HG02981 (cell line): ENCODE results near the gene GAGE12D.
"Not testable (repeated sequence)": the region's sequence is repeated elsewhere in the genome, so short reads cannot be mapped to it uniquely, and the experiment has no call there.

Source experiments
- ATAC-seq: cut with Tn5 transposase; IDR thresholded peaks from one replicate; pipeline ENCODE4 v1.9.1; 2021; ENCODE audit warnings: mild to moderate bottlenecking, moderate library complexity; ENCODE audit not compliant: unreplicated experiment

GAGE12D gene, protein sequence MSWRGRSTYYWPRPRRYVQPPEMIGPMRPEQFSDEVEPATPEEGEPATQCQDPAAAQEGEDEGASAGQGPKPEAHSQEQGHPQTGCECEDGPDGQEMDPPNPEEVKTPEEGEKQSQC

GRCh38 chrX:49541433-49541832 is at the start of gene GAGE12D:
Gene GAGE12D (plus strand): TSS chrX:49541733. CDS start chrX:49542888, 1,155 bp downstream.
- ATAC-seq, result not testable (repeated sequence)

DNA sequence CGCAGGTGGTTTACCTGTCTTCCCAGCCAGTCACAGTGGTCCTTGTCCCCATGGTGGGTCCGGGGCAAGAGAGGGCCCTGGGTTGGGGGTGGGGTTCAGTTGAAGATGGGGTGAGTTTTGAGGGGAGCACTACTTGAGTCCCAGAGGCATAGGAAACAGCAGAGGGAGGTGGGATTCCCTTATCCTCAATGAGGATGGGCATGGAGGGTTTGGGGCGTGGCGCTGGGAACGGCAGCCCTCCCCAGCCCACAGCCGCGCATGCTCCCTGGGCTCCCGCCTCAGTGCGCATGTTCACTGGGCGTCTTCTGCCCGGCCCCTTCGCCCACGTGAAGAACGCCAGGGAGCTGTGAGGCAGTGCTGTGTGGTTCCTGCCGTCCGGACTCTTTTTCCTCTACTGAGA is 9.7 kb upstream of the GAGE12D start, which contains the start of gene GAGE12C:
GAGE12C (plus strand) TSS at position 301 of the 400 bp plus-strand sequence. CDS start 1,155 bp downstream, outside the sequence.
- not testable (repeated sequence) for ATAC-seq

- ATAC-seq, result not testable (repeated sequence)
Measured at GRCh38 chrX:49550989-49551388, 9.5 kb downstream of the GAGE12D start, which contains the start of gene GAGE12E. Gene GAGE12E (plus strand): TSS chrX:49551289. CDS start chrX:49552444, 1,155 bp downstream.

GRCh38 chrX:49560542-49560941 is 19.0 kb downstream of the GAGE12D start, which contains the start of gene GAGE12F:
Gene GAGE12F (plus strand): TSS chrX:49560842. CDS start chrX:49561997, 1,155 bp downstream.
- not testable (repeated sequence) for ATAC-seq

DNA sequence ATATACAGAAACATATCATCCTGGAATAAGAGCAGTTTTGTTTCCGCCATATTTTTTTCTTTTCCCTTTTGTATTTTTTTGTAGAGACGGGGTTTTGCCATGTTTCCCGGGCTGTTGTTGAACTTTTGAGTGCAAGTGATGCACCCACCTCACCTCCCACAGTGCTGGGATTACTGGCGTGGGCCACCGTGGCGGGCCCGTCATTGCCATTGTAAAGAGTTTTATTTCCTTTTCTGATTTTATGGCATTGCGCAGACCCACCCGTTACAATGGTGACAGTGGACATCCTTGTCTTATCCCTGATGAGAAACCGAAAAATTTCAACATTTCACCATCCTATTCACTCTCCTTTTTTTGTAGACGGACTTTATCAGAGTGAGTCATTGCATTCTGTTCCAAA is 27.2 kb downstream of the GAGE12D start:
- ATAC-seq, result not testable (repeated sequence)

DNA sequence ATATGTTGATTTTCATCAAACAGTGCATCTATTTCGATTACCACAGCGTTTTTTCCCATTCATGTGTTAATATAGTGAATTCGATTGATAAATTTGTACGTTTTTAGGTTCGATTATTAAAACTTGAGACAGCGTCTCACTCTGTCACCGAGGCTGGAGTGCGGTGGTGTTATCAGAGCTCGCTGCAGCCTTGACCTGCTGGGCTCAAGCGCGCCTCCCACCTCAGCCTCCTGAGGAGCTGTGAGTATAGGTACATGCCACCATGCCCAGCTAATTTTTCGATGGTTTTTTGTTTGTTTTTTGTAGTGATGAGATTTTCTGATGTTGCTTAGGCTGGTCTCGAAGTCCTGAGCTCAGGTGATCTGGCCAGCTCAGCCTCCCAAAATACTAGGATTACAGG is 27.6 kb downstream of the GAGE12D start:
- not testable (repeated sequence) for ATAC-seq

- not testable (repeated sequence) for ATAC-seq
Measured at GRCh38 chrX:49570100-49570499, 28.6 kb downstream of the GAGE12D start, which contains the start of gene GAGE12G. Gene GAGE12G (plus strand): TSS chrX:49570400. CDS start chrX:49571555, 1,155 bp downstream.

DNA sequence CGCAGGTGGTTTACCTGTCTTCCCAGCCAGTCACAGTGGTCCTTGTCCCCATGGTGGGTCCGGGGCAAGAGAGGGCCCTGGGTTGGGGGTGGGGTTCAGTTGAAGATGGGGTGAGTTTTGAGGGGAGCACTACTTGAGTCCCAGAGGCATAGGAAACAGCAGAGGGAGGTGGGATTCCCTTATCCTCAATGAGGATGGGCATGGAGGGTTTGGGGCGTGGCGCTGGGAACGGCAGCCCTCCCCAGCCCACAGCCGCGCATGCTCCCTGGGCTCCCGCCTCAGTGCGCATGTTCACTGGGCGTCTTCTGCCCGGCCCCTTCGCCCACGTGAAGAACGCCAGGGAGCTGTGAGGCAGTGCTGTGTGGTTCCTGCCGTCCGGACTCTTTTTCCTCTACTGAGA is 38.1 kb downstream of the GAGE12D start, which contains the start of gene GAGE12H:
GAGE12H (plus strand) TSS at position 301 of the 400 bp plus-strand sequence. CDS start 1,155 bp downstream, outside the sequence.
- not testable (repeated sequence) for ATAC-seq

- not testable (repeated sequence) for ATAC-seq
Measured at GRCh38 chrX:49589196-49589595, 47.7 kb downstream of the GAGE12D start, which contains the start of gene GAGE2A. Gene GAGE2A (plus strand): TSS chrX:49589496. CDS start chrX:49590651, 1,155 bp downstream.

- ATAC-seq, result not testable (repeated sequence)
Measured at GRCh38 chrX:49589769-49590478, 48.4 kb downstream of the GAGE12D start.

DNA sequence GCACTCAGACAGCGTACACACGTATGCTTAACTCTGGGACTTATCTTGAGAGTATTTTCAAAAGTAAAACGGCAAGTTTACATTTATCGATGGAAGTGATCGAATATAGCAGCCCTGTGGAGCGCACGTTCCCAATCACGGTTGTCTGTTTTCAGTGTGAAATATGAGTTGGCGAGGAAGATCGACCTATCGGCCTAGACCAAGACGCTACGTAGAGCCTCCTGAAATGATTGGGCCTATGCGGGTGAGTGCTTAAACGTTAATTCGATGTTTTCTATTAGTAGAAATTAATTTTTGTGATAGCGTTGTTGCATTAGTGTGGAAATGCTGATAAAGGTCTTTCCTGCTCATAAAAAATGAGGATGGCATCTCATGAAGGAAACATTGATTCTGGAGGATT is 49.0 kb downstream of the GAGE12D start:
- ATAC-seq, result not testable (repeated sequence)
